NCI-H1092 (cell line): ENCODE data around the gene TAF9B.
A peak's percentile ranks its signal among the peaks of the same experiment; 100 is the strongest.
"Not testable (repeated sequence)": the region's sequence is repeated elsewhere in the genome, so short reads cannot be mapped to it uniquely, and the experiment has no call there.

Experiments
- DNase-seq: peaks from one replicate; lab custom pipeline; 2025; lab: John Stamatoyannopoulos, UW

The TAF9B gene

GRCh38 chrX:78116365-78116764 is 23.1 kb downstream of the TAF9B start:
- DNase-seq = no peak

DNA sequence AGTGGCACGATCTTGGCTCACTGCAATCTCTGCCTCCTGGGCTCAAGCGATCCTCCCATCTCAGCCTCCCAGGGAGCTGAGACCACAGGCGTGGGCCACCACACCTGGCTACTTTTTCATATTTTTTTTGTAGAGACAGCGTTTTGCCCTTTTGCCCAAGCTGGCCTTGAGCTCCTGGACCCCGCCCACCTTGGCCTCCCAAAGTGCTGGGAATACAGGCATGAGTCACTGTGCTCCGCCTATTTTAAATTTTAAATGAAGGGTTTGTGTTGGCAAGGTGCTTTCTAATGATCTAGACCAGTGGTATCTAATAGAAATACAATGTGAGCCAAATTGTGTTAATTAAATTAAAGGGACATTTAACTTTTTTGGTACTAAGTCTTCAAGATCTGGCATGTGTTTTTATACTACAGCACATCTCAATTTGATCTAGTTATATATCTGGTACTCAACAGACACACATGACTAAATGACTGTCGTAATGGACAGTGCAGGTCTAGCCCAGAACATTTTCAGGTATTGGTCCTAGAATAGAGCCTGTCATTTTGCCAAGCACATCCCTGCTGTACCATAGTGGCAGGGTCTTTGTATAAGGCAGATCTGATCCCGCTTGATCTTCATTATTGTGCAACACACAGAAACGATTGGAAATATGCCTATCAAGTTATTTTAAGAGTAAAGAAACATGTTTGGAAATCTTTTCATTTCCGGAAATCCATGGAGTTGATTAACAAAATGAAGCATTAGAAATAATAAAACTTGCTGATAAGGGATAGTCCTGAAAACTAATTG is 28.1 kb downstream of the TAF9B start:
- DNase-seq = no peak

DNA sequence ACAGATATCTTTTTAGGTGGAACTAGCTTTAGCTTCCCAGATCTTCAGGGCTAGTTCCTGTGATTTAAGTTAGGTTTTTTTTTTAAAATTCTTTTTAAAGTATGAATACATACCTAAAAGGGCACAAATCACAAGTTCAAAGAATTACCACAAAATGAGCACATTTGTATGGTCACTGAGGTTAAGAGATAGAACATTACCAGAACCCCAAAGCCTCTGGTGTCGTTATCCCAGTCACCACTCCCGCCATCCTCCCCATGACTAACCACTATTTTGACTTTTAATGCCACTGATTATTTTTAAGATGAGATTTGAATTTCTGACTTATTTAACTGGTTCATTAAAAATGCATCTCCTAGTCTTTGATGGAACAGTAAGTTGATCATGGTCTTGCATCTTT is 30.0 kb downstream of the TAF9B start:
- DNase-seq = no peak

GRCh38 chrX:78106651-78106986 is 32.8 kb downstream of the TAF9B start:
- no peak for DNase-seq

- no peak for DNase-seq
These were observed 33.4 kb downstream of the TAF9B start for GRCh38 chrX:78105944-78106650.

GRCh38 chrX:78104447-78105176 is 34.8 kb downstream of the TAF9B start:
- DNase-seq = no peak

DNA sequence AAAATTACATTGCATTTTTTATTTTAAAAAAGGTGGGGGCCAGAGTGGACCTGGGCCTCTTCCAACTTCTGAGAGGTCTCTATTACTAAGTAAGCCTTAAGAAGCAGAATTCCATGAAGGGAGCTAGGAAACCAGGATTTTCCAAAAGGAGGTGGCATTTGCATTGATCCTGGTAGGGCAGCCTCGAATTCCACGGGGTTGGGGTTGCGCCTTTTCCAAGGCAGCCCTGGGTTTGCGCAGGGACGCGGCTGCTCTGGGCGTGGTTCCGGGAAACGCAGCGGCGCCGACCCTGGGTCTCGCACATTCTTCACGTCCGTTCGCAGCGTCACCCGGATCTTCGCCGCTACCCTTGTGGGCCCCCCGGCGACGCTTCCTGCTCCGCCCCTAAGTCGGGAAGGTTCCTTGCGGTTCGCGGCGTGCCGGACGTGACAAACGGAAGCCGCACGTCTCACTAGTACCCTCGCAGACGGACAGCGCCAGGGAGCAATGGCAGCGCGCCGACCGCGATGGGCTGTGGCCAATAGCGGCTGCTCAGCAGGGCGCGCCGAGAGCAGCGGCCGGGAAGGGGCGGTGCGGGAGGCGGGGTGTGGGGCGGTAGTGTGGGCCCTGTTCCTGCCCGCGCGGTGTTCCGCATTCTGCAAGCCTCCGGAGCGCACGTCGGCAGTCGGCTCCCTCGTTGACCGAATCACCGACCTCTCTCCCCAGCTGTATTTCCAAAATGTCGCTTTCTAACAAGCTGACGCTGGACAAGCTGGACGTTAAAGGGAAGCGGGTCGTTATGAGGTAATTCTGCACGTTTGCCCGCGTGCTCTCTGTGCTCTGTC is 35.6 kb downstream of the TAF9B start, which contains the start of gene PGK1:
Gene PGK1, plus strand, starts transcription at position 626 of the 824 bp plus-strand sequence. Its CDS starts 93 bp downstream, at position 719.
- DNase-seq = peak; percentile 96

DNA sequence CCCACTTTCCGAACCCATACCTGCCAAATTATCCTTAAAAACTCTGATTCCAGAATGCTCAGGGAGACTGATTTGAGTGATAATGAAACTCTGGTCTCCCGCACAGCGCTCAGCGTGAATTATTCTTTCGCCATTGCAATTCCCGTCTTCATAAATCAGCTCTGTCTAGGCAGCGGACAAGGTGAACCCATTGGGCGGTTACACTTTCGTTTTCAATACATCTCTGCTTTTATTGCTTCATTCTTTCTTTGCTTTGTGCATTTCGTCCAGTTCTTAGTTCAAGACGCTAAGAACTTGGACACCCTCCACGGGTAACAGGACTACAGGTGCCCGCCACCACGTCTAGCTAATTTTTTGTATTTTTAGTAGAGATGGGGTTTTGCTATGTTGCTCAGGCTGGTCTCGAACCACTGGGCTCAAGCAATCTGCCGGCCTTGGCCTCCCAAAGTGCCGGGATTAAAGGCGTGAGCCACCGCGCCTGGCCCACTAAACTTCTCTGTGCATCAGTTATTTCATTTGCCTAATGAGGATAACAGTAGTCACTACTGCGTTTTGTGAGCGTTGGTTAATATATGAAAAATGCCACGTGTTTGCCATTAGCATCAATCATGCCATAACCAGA is 36.3 kb downstream of the TAF9B start:
- no peak for DNase-seq

GRCh38 chrX:78102091-78102490 is 37.4 kb downstream of the TAF9B start:
- DNase-seq = no peak

GRCh38 chrX:78098108-78098507 is 41.3 kb downstream of the TAF9B start:
- DNase-seq = no peak

DNA sequence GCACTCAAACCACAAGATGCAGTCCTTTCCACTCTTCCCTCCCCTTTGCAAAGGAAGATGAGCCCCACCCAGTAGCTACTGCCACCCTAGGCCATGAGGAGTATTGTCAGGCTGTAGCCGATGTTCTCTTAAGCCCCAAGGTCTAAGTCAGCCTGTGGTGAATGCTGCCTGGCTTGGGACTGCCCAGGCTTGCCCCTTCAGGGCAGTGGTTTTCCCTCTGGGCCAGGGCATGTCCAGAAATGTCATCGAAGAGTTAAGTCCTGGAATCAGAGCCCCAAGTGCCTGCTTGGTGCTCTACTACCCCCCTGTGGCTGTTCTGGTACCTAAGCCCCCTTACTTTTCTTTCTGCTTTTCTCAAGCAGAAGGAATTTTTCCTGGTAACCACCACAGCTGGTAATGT is 47.2 kb downstream of the TAF9B start:
- no peak for DNase-seq

GRCh38 chrX:78081413-78081812 is 58.0 kb downstream of the TAF9B start:
- DNase-seq = not testable (repeated sequence)
